ENCODE results near the gene MICAL2. TPM values are rescaled to one million over a fixed set of nuclear protein-coding genes. Genes with fewer than 3 reads are reported as not detected.

Gene MICAL2
- total RNA-seq, 2 donors from 2014 or later = 151 to 231 TPM

DNA sequence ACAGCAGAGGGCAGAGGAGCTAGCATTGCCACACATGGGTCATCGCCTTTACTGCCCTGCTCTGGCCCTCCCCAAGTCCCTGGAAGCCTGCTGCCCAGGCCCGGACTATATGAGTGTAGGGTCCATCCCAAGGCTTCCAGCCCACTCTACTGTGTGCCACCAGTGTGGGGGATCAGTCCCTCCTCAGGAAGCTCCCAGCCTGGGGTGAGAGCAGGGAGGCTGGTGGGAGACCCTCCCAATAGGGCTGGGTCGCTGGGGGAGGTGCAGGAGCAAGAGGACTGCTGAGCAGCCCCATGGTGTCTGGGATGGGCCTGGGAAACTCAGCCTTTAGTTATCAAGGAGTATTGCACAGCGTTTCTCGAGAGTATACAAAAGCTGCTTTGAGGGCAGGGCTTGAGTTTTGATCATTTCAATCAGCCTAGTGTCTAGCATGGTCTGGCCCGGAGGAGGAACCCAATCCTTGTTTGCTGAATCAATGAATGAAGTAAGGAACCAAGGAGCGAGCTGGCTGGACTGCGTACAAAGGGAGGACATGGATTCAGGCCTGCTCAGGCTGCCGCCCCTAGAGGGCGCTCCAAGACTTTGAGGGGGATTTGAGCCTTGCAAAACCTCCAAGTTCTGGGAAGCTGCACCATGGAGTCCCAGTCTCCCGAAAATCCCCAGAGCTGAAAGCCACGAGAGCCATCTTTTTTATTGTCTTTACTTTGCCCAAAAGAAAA lies 178.0 kb downstream of the MICAL2 start:
- intact Hi-C loops (cut with DNase I) = loop anchor here in 1 of 2 donors (10.0 kb wide), 1 partner anchor 54 kb away; no protein-coding TSS in a partner anchor

DNA sequence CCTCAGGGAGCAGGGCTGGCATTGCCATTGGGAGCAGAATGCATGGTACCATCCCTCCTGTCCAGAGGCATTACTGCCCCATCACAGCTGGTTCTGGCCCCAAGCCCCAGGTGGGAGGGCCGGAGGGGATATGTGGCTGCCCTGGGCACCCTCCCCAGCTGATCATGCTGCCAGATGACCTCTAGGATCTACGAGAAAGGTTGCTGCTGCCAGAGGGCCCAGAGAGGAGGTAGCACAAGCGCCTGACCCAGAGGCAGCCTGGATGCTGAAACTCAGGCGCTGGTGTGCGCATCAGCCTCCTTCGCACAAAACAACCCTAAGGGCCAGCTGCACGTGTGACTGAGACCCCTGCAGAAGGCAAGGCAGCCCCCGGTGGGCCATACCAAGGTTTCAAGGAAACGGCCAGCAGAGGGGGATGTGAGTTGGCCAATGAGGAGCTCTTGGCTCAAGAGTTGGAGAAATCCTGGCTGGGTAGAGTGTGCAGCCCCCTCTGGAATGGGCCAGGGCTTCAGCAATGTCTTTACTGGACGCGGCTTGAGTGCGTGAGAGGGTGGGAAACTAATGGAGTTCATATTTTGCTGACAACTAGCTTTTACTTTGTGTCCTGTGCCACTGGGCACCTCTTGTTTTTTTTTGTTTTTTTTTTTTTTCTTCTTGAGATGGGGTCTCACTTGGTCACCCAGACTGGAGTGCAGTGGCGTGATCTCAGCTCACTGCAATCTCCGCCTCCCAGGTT lies 178.7 kb downstream of the MICAL2 start:
- intact Hi-C loops (cut with DNase I) = loop anchor here in 1 of 2 donors (10.0 kb wide), 1 partner anchor 54 kb away; no protein-coding TSS in a partner anchor
- peak; percentile 80 for DNase-seq (ENCODE audit: low spot score)

More for the DNA sequence above, 178.0 kb downstream of the MICAL2 start:
- DNase-seq (ENCODE audit: low spot score) = peak; percentile 96

GRCh38 chr11:12289667-12290476 lies 179.5 kb downstream of the MICAL2 start:
- intact Hi-C loops (cut with DNase I) = loop anchor here in 1 of 2 donors (10.0 kb wide), 1 partner anchor 55 kb away; no protein-coding TSS in a partner anchor
- DNase-seq (ENCODE audit: low spot score) = peak; percentile 52

GRCh38 chr11:12290477-12290922 lies 180.1 kb downstream of the MICAL2 start:
- DNase-seq (ENCODE audit: low spot score) = peak; percentile 38
- intact Hi-C loops (cut with DNase I) = no loop called here

- DNase-seq (ENCODE audit: low spot score) = no peak
- intact Hi-C loops (cut with DNase I) = no loop called here
Measured at GRCh38 chr11:12291313-12291712, 180.9 kb downstream of the MICAL2 start.

- intact Hi-C loops (cut with DNase I) = no loop called here
- DNase-seq (ENCODE audit: low spot score) = no peak
Measured at GRCh38 chr11:12291766-12292165, 181.4 kb downstream of the MICAL2 start.

DNA sequence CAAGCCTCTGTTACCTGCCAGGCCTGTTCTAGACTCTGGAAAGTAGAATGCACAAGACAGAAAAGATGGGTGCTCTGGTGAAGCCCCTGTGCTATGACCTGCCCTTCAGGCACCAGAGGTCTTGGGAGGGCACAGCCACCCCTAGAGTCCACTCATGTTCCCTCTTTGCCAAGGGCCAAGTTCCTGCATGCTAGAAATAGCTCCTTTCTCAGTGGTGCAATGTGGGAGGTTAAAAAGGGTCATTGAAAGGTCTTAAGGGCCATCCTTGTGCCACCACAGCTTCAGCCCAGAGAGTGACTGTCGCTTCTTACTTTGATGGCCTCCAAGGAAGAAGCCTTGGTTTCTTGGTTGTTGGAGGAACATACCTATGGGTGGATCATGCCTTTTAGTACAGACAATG lies 182.4 kb downstream of the MICAL2 start:
- no peak for DNase-seq (ENCODE audit: low spot score)
- intact Hi-C loops (cut with DNase I) = no loop called here

DNA sequence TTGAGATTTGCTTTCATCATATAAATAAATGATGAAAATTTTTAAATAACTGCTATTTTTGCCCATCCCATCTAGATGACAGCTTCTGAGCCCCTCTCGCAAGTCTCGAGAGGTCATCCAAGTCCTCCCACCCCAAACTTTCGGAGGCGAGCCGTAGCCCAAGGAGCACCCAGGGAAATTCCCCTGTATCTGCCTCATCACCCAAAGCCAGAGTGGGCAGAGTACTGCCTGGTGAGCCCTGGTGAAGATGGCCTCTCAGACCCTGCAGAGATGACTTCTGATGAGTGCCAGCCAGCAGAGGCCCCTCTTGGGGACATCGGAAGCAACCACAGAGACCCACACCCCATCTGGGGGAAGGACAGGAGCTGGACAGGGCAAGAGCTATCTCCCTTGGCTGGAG lies 183.1 kb downstream of the MICAL2 start:
- no peak for DNase-seq (ENCODE audit: low spot score)
- intact Hi-C loops (cut with DNase I) = no loop called here

DNA sequence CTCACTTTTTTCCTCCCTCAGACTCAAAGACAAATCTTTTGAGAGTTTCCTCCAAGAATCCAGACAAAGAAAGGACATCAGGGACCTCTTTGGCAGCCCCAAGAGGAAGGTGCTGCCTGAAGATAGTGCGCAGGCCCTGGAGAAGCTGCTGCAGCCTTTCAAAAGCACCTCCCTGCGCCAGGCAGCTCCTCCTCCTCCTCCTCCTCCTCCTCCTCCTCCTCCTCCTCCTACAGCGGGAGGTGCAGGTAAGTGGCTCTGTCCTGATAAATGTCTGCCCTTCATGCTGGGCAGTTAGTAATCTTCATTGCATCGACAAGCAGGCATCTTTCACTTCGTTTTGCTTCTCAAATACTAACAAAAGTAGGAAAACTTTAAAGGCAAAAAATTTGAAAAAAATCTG lies 184.2 kb downstream of the MICAL2 start:
- intact Hi-C loops (cut with DNase I) = no loop called here
- DNase-seq (ENCODE audit: low spot score) = no peak

- intact Hi-C loops (cut with DNase I) = no loop called here
- no peak for DNase-seq (ENCODE audit: low spot score)
Measured at GRCh38 chr11:12295943-12296342, 185.6 kb downstream of the MICAL2 start.

- no peak for DNase-seq (ENCODE audit: low spot score)
- intact Hi-C loops (cut with DNase I) = no loop called here
Measured at GRCh38 chr11:12298610-12299009, 188.2 kb downstream of the MICAL2 start.

GRCh38 chr11:12301379-12301778 lies 191.0 kb downstream of the MICAL2 start:
- intact Hi-C loops (cut with DNase I) = no loop called here
- DNase-seq (ENCODE audit: low spot score) = no peak

- intact Hi-C loops (cut with DNase I) = no loop called here
- no peak for DNase-seq (ENCODE audit: low spot score)
Measured at GRCh38 chr11:12303421-12304149, 193.2 kb downstream of the MICAL2 start.

DNA sequence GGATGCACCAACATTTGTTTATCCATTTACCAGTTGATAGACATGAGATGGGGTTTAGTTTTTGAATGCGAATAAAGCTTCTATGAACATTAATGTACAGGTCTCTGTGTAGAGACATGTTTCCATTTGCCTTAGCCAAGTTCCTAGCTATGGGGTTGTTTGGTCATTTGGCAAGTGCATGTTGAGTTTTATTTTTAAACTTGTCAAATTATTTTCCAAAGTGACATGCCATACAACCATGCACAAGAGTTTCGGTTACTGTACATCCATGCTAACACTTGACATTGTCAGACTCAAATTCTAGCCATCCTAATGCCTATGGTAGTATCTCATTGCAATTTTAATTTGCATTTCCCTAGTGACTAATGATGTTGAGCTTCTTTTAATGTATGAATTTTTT lies 196.4 kb downstream of the MICAL2 start:
- intact Hi-C loops (cut with DNase I) = no loop called here
- DNase-seq (ENCODE audit: low spot score) = no peak

- intact Hi-C loops (cut with DNase I) = no loop called here
- no peak for DNase-seq (ENCODE audit: low spot score)
Measured at GRCh38 chr11:12312132-12312531, 201.7 kb downstream of the MICAL2 start.

Data from posterior vena cava (tissue), 2 donors.